ENCODE data around the gene MMP17.

MMP17 gene

GRCh38 chr12:131817241-131817640 lies 11.0 kb upstream of the MMP17 start:
- H3K36me3 ChIP-seq (ENCODE audit: control insufficient read depth, insufficient read depth, low read length) = no peaks in the 10 kb centered on the region
- peaks cover 10% of the 10 kb centered on the region for H3K9me3 ChIP-seq (ENCODE audit: control insufficient read depth, low read length)
- no peak overlapping the region for H3K4me3 ChIP-seq (ENCODE audit: extremely low read depth, insufficient read depth, low read length, poor library complexity, severe bottlenecking)
- H3K27ac ChIP-seq (ENCODE audit: low read depth, low read length, severe bottlenecking) = no peak overlapping the region
- H3K4me1 ChIP-seq (ENCODE audit: control insufficient read depth, insufficient read depth, low read length, poor library complexity, severe bottlenecking) = no peaks in the 10 kb centered on the region
- WGBS, 2 experiments (ENCODE audit: insufficient coverage in 2 of 2) = 92 to 94% methylated on average over 14 to 18 of the region's 19 CpGs

- Histone ChIP-seq H3K27ac (ENCODE audit: low read depth, low read length, severe bottlenecking) (no peak overlapping the region), H3K4me3 (ENCODE audit: extremely low read depth, insufficient read depth, low read length, poor library complexity, severe bottlenecking) (no peak overlapping the region), H3K9me3 (ENCODE audit: control insufficient read depth, low read length) (no peaks in the 10 kb centered on the region), H3K4me1 (ENCODE audit: control insufficient read depth, insufficient read depth, low read length, poor library complexity, severe bottlenecking) (no peaks in the 10 kb centered on the region), H3K36me3 (ENCODE audit: control insufficient read depth, insufficient read depth, low read length) (no peaks in the 10 kb centered on the region)
- 92% methylated on average over 24 to 29 of the region's 30 CpGs for WGBS, 2 experiments (ENCODE audit: insufficient coverage in 2 of 2)
These were observed 9.2 kb upstream of the MMP17 start for GRCh38 chr12:131818821-131819585.

- no peaks in the 10 kb centered on the region for H3K9me3 ChIP-seq (ENCODE audit: control insufficient read depth, low read length)
- 81 to 93% methylated on average over 5 to 6 of the region's 6 CpGs for WGBS, 2 experiments (ENCODE audit: insufficient coverage in 2 of 2)
- no peak overlapping the region for H3K4me3 ChIP-seq (ENCODE audit: extremely low read depth, insufficient read depth, low read length, poor library complexity, severe bottlenecking)
- H3K4me1 ChIP-seq (ENCODE audit: control insufficient read depth, insufficient read depth, low read length, poor library complexity, severe bottlenecking) = peaks cover 5% of the 10 kb centered on the region
- no peaks in the 10 kb centered on the region for H3K36me3 ChIP-seq (ENCODE audit: control insufficient read depth, insufficient read depth, low read length)
- no peak overlapping the region for H3K27ac ChIP-seq (ENCODE audit: low read depth, low read length, severe bottlenecking)
These were observed 3.7 kb upstream of the MMP17 start for GRCh38 chr12:131824450-131824849.

- no peak overlapping the region for H3K27ac ChIP-seq (ENCODE audit: low read depth, low read length, severe bottlenecking)
- H3K4me3 ChIP-seq (ENCODE audit: extremely low read depth, insufficient read depth, low read length, poor library complexity, severe bottlenecking) = no peak overlapping the region
- 92 to 94% methylated on average over 12 to 14 of the region's 18 CpGs for WGBS, 2 experiments (ENCODE audit: insufficient coverage in 2 of 2)
- H3K36me3 ChIP-seq (ENCODE audit: control insufficient read depth, insufficient read depth, low read length) = no peaks in the 10 kb centered on the region
- H3K9me3 ChIP-seq (ENCODE audit: control insufficient read depth, low read length) = no peaks in the 10 kb centered on the region
- H3K4me1 ChIP-seq (ENCODE audit: control insufficient read depth, insufficient read depth, low read length, poor library complexity, severe bottlenecking) = peaks cover 5% of the 10 kb centered on the region
These were observed 2.9 kb upstream of the MMP17 start for GRCh38 chr12:131825146-131825892.

- 90% methylated on average over 23 of the region's 23 CpGs for WGBS, 2 experiments (ENCODE audit: insufficient coverage in 2 of 2)
- Histone ChIP-seq H3K9me3 (ENCODE audit: control insufficient read depth, low read length) (no peaks in the 10 kb centered on the region), H3K27ac (ENCODE audit: low read depth, low read length, severe bottlenecking) (no peak overlapping the region), H3K4me1 (ENCODE audit: control insufficient read depth, insufficient read depth, low read length, poor library complexity, severe bottlenecking) (peaks cover 5% of the 10 kb centered on the region), H3K4me3 (ENCODE audit: extremely low read depth, insufficient read depth, low read length, poor library complexity, severe bottlenecking) (no peak overlapping the region), H3K36me3 (ENCODE audit: control insufficient read depth, insufficient read depth, low read length) (no peaks in the 10 kb centered on the region)
These were observed 1.9 kb upstream of the MMP17 start for GRCh38 chr12:131826097-131826928.

GRCh38 chr12:131828671-131829355 lies 620 bp downstream of the MMP17 start:
- H3K4me3 ChIP-seq (ENCODE audit: extremely low read depth, insufficient read depth, low read length, poor library complexity, severe bottlenecking) = peak overlapping the region; percentile 39
- peaks cover 5% of the 10 kb centered on the region for H3K4me1 ChIP-seq (ENCODE audit: control insufficient read depth, insufficient read depth, low read length, poor library complexity, severe bottlenecking)
- H3K27ac ChIP-seq (ENCODE audit: low read depth, low read length, severe bottlenecking) = no peak overlapping the region
- H3K9me3 ChIP-seq (ENCODE audit: control insufficient read depth, low read length) = no peaks in the 10 kb centered on the region
- WGBS, 2 experiments (ENCODE audit: insufficient coverage in 2 of 2) = 1 to 2% methylated on average over 54 to 58 of the region's 64 CpGs
- no peaks in the 10 kb centered on the region for H3K36me3 ChIP-seq (ENCODE audit: control insufficient read depth, insufficient read depth, low read length)

GRCh38 chr12:131829356-131829747 lies 1.2 kb downstream of the MMP17 start:
- no peaks in the 10 kb centered on the region for H3K36me3 ChIP-seq (ENCODE audit: control insufficient read depth, insufficient read depth, low read length)
- peaks cover 5% of the 10 kb centered on the region for H3K4me1 ChIP-seq (ENCODE audit: control insufficient read depth, insufficient read depth, low read length, poor library complexity, severe bottlenecking)
- 6 to 9% methylated on average over 20 to 26 of the region's 27 CpGs for WGBS, 2 experiments (ENCODE audit: insufficient coverage in 2 of 2)
- no peak overlapping the region for H3K27ac ChIP-seq (ENCODE audit: low read depth, low read length, severe bottlenecking)
- no peaks in the 10 kb centered on the region for H3K9me3 ChIP-seq (ENCODE audit: control insufficient read depth, low read length)
- peak overlapping the region; percentile 39 for H3K4me3 ChIP-seq (ENCODE audit: extremely low read depth, insufficient read depth, low read length, poor library complexity, severe bottlenecking)

- H3K27ac ChIP-seq (ENCODE audit: low read depth, low read length, severe bottlenecking) = no peak overlapping the region
- H3K4me1 ChIP-seq (ENCODE audit: control insufficient read depth, insufficient read depth, low read length, poor library complexity, severe bottlenecking) = peaks cover 5% of the 10 kb centered on the region
- no peaks in the 10 kb centered on the region for H3K36me3 ChIP-seq (ENCODE audit: control insufficient read depth, insufficient read depth, low read length)
- H3K4me3 ChIP-seq (ENCODE audit: extremely low read depth, insufficient read depth, low read length, poor library complexity, severe bottlenecking) = peak overlapping the region; percentile 39
- H3K9me3 ChIP-seq (ENCODE audit: control insufficient read depth, low read length) = no peaks in the 10 kb centered on the region
- WGBS, 2 experiments (ENCODE audit: insufficient coverage in 2 of 2) = 13% methylated on average over 25 of the region's 28 CpGs
These were observed 1.7 kb downstream of the MMP17 start for GRCh38 chr12:131829791-131830334.

GRCh38 chr12:131830335-131830913 lies 2.2 kb downstream of the MMP17 start:
- Histone ChIP-seq H3K4me3 (ENCODE audit: extremely low read depth, insufficient read depth, low read length, poor library complexity, severe bottlenecking) (peak overlapping the region; percentile 39), H3K9me3 (ENCODE audit: control insufficient read depth, low read length) (no peaks in the 10 kb centered on the region), H3K36me3 (ENCODE audit: control insufficient read depth, insufficient read depth, low read length) (no peaks in the 10 kb centered on the region), H3K4me1 (ENCODE audit: control insufficient read depth, insufficient read depth, low read length, poor library complexity, severe bottlenecking) (peaks cover 5% of the 10 kb centered on the region), H3K27ac (ENCODE audit: low read depth, low read length, severe bottlenecking) (peak overlapping the region; percentile 5)
- WGBS, 2 experiments (ENCODE audit: insufficient coverage in 2 of 2) = 0 to 1% methylated on average over 40 to 47 of the region's 50 CpGs

Measured in mesodermal cell (in vitro differentiated cells).